ENCODE results near the gene ARID3A.

Gene ARID3A

GRCh38 chr19:1004803-1005664 lies 79.2 kb downstream of the ARID3A start:
- no peak overlapping the region for H3K27ac ChIP-seq
- TF ChIP-seq ZFX (IDR thresholded peaks at IDR 0.05), result no peak
- TF ChIP-seq CTCF (conservative IDR thresholded peaks at IDR 0.05), result no peak

GRCh38 chr19:1006711-1007398 lies 81.0 kb downstream of the ARID3A start:
- no peak overlapping the region for H3K27ac ChIP-seq
- TF ChIP-seq ZFX (IDR thresholded peaks at IDR 0.05) (no peak), CTCF (conservative IDR thresholded peaks at IDR 0.05) (no peak)

- TF ChIP-seq ZFX (IDR thresholded peaks at IDR 0.05), result no peak
- no peak for TF ChIP-seq CTCF (conservative IDR thresholded peaks at IDR 0.05)
- no peak overlapping the region for H3K27ac ChIP-seq
Observed at GRCh38 chr19:1007399-1008251, 81.8 kb downstream of the ARID3A start.

- no peak overlapping the region for H3K27ac ChIP-seq
- TF ChIP-seq ZFX (IDR thresholded peaks at IDR 0.05), result no peak
- no peak for TF ChIP-seq CTCF (conservative IDR thresholded peaks at IDR 0.05)
Observed at GRCh38 chr19:1008268-1009040, 82.6 kb downstream of the ARID3A start.

- no peak overlapping the region for H3K27ac ChIP-seq
- no peak for TF ChIP-seq CTCF (conservative IDR thresholded peaks at IDR 0.05)
- no peak for TF ChIP-seq ZFX (IDR thresholded peaks at IDR 0.05)
Observed at GRCh38 chr19:1009041-1009980, 83.5 kb downstream of the ARID3A start.

GRCh38 chr19:1009981-1010538 lies 84.2 kb downstream of the ARID3A start:
- no peak for TF ChIP-seq CTCF (conservative IDR thresholded peaks at IDR 0.05)
- no peak for TF ChIP-seq ZFX (IDR thresholded peaks at IDR 0.05)
- H3K27ac ChIP-seq, result no peak overlapping the region
